ENCODE results near the gene MEGF9.

MEGF9 gene

DNA sequence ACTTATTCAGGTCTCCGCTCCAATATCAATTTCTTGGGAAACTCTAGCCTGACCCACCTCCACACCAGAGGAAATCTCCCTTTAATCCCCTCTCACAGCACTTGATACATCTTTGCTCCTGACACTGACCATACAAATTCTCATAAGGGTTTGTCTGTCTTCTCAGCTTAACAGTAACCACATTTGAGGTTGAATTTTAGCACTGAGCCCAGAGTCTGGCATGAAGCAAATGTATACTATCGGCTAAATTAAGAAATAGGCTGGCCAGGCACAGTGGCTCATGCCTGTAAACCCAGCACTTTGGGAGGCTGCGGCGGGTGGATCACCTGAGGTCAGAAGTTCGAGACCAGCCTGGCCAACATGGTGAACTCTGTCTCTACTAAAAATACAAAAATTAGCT lies 144.0 kb downstream of the MEGF9 start:
- no peaks in the 10 kb centered on the region for H3K9me3 ChIP-seq (ENCODE audit: control extremely low read depth in 1 of 5, control insufficient read depth in 4 of 5, insufficient read depth in 2 of 5, low read depth in 1 of 5, low read length in 4 of 5)
- POLR2A ChIA-PET, result no interaction called here
- no peak overlapping the region for H3K4me3 ChIP-seq (ENCODE audit: control insufficient read depth in 1 of 7, extremely low read depth in 1 of 7, insufficient read depth in 4 of 7, low read depth in 2 of 7, low read length in 6 of 7)
- no peaks in the 10 kb centered on the region for H3K27me3 ChIP-seq (replicated peaks in 2 of 5; ENCODE audit: control insufficient read depth in 4 of 5, insufficient read depth in 5 of 5, low read length in 4 of 5)
- no peak for DNase-seq
- peaks cover 14 to 64% (median 43%) of the 10 kb centered on the region in 4 experiments for H3K36me3 ChIP-seq (ENCODE audit: control insufficient read depth in 4 of 4, insufficient read depth in 4 of 4, low read length in 3 of 4)
- H3K27ac ChIP-seq (ENCODE audit: insufficient read depth in 1 of 2, low read depth in 1 of 2, low read length in 2 of 2, poor library complexity in 1 of 2, severe bottlenecking in 2 of 2), result no peak overlapping the region
- H3K4me1 ChIP-seq (ENCODE audit: control extremely low read depth in 1 of 4, control insufficient read depth in 4 of 4, insufficient read depth in 4 of 4, low read length in 3 of 4), result no peaks in the 10 kb centered on the region
- CTCF ChIA-PET, result interaction anchor here (1.4 kb wide), 1 partner anchor 10 kb away, joined by 7 read pairs; no protein-coding TSS in a partner anchor
- 92% methylated on average over 4 of the region's 5 CpGs for WGBS (ENCODE audit: insufficient coverage)

DNA sequence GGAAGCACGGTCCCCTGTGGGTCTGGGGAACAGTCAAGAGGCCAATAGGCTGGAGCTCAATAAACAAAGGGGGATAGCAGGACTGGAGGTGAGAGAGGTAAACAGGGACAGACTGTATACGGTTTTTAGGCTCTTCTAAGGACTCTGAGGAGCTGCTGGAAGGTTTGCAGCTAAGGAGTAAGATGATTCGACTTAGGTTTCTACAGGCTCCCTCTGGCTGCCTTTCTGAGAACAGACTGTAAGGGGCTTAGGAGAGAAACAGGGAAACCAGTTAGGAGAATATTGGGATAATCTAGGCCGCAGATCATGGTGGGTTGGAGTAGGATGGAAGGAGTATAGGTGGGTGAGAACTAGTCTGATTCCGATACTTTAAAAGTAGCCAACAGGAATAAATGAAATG lies 144.7 kb downstream of the MEGF9 start:
- no peaks in the 10 kb centered on the region for H3K9me3 ChIP-seq (ENCODE audit: control extremely low read depth in 1 of 5, control insufficient read depth in 4 of 5, insufficient read depth in 2 of 5, low read depth in 1 of 5, low read length in 4 of 5)
- CTCF ChIA-PET, result interaction anchor here (1.4 kb wide), 1 partner anchor 10 kb away, joined by 7 read pairs; no protein-coding TSS in a partner anchor
- H3K27ac ChIP-seq (ENCODE audit: insufficient read depth in 1 of 2, low read depth in 1 of 2, low read length in 2 of 2, poor library complexity in 1 of 2, severe bottlenecking in 2 of 2), result no peak overlapping the region
- H3K36me3 ChIP-seq (ENCODE audit: control insufficient read depth in 4 of 4, insufficient read depth in 4 of 4, low read length in 3 of 4), result peaks cover 19 to 67% (median 47%) of the 10 kb centered on the region in 4 experiments
- no peak for DNase-seq
- no peaks in the 10 kb centered on the region for H3K4me1 ChIP-seq (ENCODE audit: control extremely low read depth in 1 of 4, control insufficient read depth in 4 of 4, insufficient read depth in 4 of 4, low read length in 3 of 4)
- POLR2A ChIA-PET, result interaction anchor here (0.6 kb wide), 1 partner anchor 10 kb away, joined by 3 read pairs; no protein-coding TSS in a partner anchor
- H3K27me3 ChIP-seq (replicated peaks in 2 of 5; ENCODE audit: control insufficient read depth in 4 of 5, insufficient read depth in 5 of 5, low read length in 4 of 5), result no peaks in the 10 kb centered on the region
- WGBS (ENCODE audit: insufficient coverage), result 94% methylated on average over 5 of the region's 5 CpGs
- no peak overlapping the region for H3K4me3 ChIP-seq (ENCODE audit: control insufficient read depth in 1 of 7, extremely low read depth in 1 of 7, insufficient read depth in 4 of 7, low read depth in 2 of 7, low read length in 6 of 7)

DNA sequence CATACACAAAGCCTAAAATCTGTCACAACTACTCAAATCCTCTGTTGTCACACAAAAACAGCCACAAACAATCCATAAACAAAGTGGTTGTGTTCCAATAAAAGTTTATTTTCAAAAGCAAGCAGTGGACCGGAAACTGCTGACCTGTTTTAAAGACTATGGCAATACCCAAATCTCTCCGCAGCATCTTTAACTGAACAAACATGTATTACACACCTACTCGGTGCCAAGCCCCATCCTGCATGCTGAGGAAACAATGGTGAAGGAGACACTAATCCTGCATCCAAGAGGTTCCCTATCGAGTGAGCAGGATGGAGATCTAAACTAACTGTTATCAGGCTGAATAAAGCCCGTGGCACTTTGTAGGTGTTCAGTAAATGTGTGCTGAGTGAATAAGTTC lies 145.5 kb downstream of the MEGF9 start:
- peaks cover 19 to 67% (median 47%) of the 10 kb centered on the region in 4 experiments for H3K36me3 ChIP-seq (ENCODE audit: control insufficient read depth in 4 of 4, insufficient read depth in 4 of 4, low read length in 3 of 4)

DNA sequence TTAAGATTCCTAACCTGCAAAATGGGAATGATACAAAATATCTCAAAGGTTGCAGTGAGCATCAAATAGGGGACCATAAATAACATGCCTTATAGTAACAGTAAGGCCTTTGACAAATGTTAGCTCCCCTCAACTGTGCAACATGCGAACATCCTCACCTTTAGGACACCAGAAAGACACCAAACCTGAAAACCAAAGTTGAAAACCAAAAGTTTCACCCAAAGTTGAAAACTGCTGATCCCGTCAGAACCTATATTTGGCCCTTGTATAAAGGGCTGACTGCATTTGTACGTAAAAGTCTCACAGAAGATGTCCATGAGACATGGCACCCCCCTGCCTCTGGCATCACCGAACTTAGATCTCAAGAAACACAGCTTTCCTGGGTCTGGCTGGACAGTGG lies 146.4 kb downstream of the MEGF9 start:
- ChIA-PET POLR2A (no interaction called here), CTCF (no interaction called here)
- Histone ChIP-seq H3K9me3 (ENCODE audit: control extremely low read depth in 1 of 5, control insufficient read depth in 4 of 5, insufficient read depth in 2 of 5, low read depth in 1 of 5, low read length in 4 of 5) (no peaks in the 10 kb centered on the region), H3K27ac (ENCODE audit: insufficient read depth in 1 of 2, low read depth in 1 of 2, low read length in 2 of 2, poor library complexity in 1 of 2, severe bottlenecking in 2 of 2) (no peak overlapping the region), H3K27me3 (replicated peaks in 2 of 5; ENCODE audit: control insufficient read depth in 4 of 5, insufficient read depth in 5 of 5, low read length in 4 of 5) (no peaks in the 10 kb centered on the region), H3K36me3 (ENCODE audit: control insufficient read depth in 4 of 4, insufficient read depth in 4 of 4, low read length in 3 of 4) (peaks cover 21 to 73% (median 49%) of the 10 kb centered on the region in 4 experiments), H3K4me1 (ENCODE audit: control extremely low read depth in 1 of 4, control insufficient read depth in 4 of 4, insufficient read depth in 4 of 4, low read length in 3 of 4) (peaks cover 0 to 11% (median 5%) of the 10 kb centered on the region in 4 experiments), H3K4me3 (ENCODE audit: control insufficient read depth in 1 of 7, extremely low read depth in 1 of 7, insufficient read depth in 4 of 7, low read depth in 2 of 7, low read length in 6 of 7) (no peak overlapping the region)
- WGBS (ENCODE audit: insufficient coverage), result 98% methylated on average over 4 of the region's 4 CpGs
- DNase-seq, result no peak

More for the DNA sequence above, 145.5 kb downstream of the MEGF9 start:
- 91% methylated on average over 4 of the region's 5 CpGs for WGBS (ENCODE audit: insufficient coverage)
- Histone ChIP-seq H3K4me1 (ENCODE audit: control extremely low read depth in 1 of 4, control insufficient read depth in 4 of 4, insufficient read depth in 4 of 4, low read length in 3 of 4) (peaks cover 0 to 2% (median under 1%) of the 10 kb centered on the region in 4 experiments), H3K27me3 (replicated peaks in 2 of 5; ENCODE audit: control insufficient read depth in 4 of 5, insufficient read depth in 5 of 5, low read length in 4 of 5) (no peaks in the 10 kb centered on the region), H3K9me3 (ENCODE audit: control extremely low read depth in 1 of 5, control insufficient read depth in 4 of 5, insufficient read depth in 2 of 5, low read depth in 1 of 5, low read length in 4 of 5) (no peaks in the 10 kb centered on the region), H3K4me3 (ENCODE audit: control insufficient read depth in 1 of 7, extremely low read depth in 1 of 7, insufficient read depth in 4 of 7, low read depth in 2 of 7, low read length in 6 of 7) (no peak overlapping the region), H3K27ac (ENCODE audit: insufficient read depth in 1 of 2, low read depth in 1 of 2, low read length in 2 of 2, poor library complexity in 1 of 2, severe bottlenecking in 2 of 2) (no peak overlapping the region)
- POLR2A ChIA-PET, result interaction anchor here (0.6 kb wide), 1 partner anchor 9 kb away, joined by 3 read pairs; no protein-coding TSS in a partner anchor
- CTCF ChIA-PET, result interaction anchor here (1.4 kb wide), 1 partner anchor 9 kb away, joined by 7 read pairs; no protein-coding TSS in a partner anchor
- DNase-seq, result no peak

DNA sequence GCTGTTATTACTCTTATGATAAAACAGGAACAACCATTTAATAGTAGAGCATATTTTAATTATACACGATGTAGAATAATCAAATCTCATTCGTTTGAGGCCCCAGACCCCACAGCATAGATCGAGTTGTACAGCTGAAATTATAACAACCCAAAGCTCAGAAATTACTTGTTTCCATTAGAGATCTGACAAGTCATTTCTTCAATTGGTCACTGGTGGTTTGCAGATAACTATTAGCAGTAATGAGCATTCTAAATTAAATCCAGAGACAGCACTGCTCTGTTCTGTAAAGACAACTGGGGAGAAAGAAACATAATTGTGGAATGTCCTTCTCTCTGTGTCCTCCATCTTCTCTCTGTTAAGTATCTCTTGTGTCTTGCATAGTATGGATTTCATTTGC lies 147.2 kb downstream of the MEGF9 start:
- ChIA-PET POLR2A (no interaction called here), CTCF (no interaction called here)
- Histone ChIP-seq H3K27ac (ENCODE audit: insufficient read depth in 1 of 2, low read depth in 1 of 2, low read length in 2 of 2, poor library complexity in 1 of 2, severe bottlenecking in 2 of 2) (no peak overlapping the region), H3K4me3 (ENCODE audit: control insufficient read depth in 1 of 7, extremely low read depth in 1 of 7, insufficient read depth in 4 of 7, low read depth in 2 of 7, low read length in 6 of 7) (no peak overlapping the region), H3K4me1 (ENCODE audit: control extremely low read depth in 1 of 4, control insufficient read depth in 4 of 4, insufficient read depth in 4 of 4, low read length in 3 of 4) (peaks cover 0 to 19% (median 10%) of the 10 kb centered on the region in 4 experiments), H3K27me3 (replicated peaks in 2 of 5; ENCODE audit: control insufficient read depth in 4 of 5, insufficient read depth in 5 of 5, low read length in 4 of 5) (no peaks in the 10 kb centered on the region), H3K36me3 (ENCODE audit: control insufficient read depth in 4 of 4, insufficient read depth in 4 of 4, low read length in 3 of 4) (peaks cover 21 to 80% (median 49%) of the 10 kb centered on the region in 4 experiments), H3K9me3 (ENCODE audit: control extremely low read depth in 1 of 5, control insufficient read depth in 4 of 5, insufficient read depth in 2 of 5, low read depth in 1 of 5, low read length in 4 of 5) (no peaks in the 10 kb centered on the region)
- no peak for DNase-seq
- 100% methylated on average over 1 of the region's 3 CpGs for WGBS (ENCODE audit: insufficient coverage)

DNA sequence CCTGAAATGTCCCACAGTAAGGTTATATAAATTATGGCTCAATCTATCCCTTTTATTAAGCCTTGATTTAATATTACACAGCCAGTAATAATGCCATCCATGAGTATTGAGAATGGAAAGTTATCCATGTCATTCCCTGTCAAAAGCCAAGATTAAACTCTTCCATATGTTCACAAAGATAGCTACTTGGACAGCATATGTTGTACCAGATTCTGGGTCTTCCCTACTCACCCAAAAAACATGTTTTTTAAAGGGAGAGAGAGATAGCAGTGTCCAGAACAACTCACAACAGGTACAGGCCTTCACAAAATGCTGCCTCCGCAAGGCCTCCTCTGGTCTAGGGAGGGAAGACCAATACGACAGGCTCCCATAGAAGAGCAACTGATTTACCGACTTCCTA lies 149.7 kb downstream of the MEGF9 start:
- H3K36me3 ChIP-seq (ENCODE audit: control insufficient read depth in 4 of 4, insufficient read depth in 4 of 4, low read length in 3 of 4), result peaks cover 15 to 62% (median 31%) of the 10 kb centered on the region in 4 experiments
- ChIA-PET CTCF (interaction anchor here (0.8 to 1.4 kb wide), 2 partner anchors 8 to 29 kb away, joined by 3 to 4 read pairs; no protein-coding TSS in a partner anchor), POLR2A (no interaction called here)
- DNase-seq, result no peak
- no peaks in the 10 kb centered on the region for H3K27me3 ChIP-seq (replicated peaks in 2 of 5; ENCODE audit: control insufficient read depth in 4 of 5, insufficient read depth in 5 of 5, low read length in 4 of 5)
- H3K4me3 ChIP-seq (ENCODE audit: control insufficient read depth in 1 of 7, extremely low read depth in 1 of 7, insufficient read depth in 4 of 7, low read depth in 2 of 7, low read length in 6 of 7), result no peak overlapping the region
- peaks cover 0 to 38% (median 14%) of the 10 kb centered on the region in 4 experiments for H3K4me1 ChIP-seq (ENCODE audit: control extremely low read depth in 1 of 4, control insufficient read depth in 4 of 4, insufficient read depth in 4 of 4, low read length in 3 of 4)
- no peak overlapping the region for H3K27ac ChIP-seq (ENCODE audit: insufficient read depth in 1 of 2, low read depth in 1 of 2, low read length in 2 of 2, poor library complexity in 1 of 2, severe bottlenecking in 2 of 2)
- H3K9me3 ChIP-seq (ENCODE audit: control extremely low read depth in 1 of 5, control insufficient read depth in 4 of 5, insufficient read depth in 2 of 5, low read depth in 1 of 5, low read length in 4 of 5), result no peaks in the 10 kb centered on the region
- 100% methylated on average over 2 of the region's 3 CpGs for WGBS (ENCODE audit: insufficient coverage)

DNA sequence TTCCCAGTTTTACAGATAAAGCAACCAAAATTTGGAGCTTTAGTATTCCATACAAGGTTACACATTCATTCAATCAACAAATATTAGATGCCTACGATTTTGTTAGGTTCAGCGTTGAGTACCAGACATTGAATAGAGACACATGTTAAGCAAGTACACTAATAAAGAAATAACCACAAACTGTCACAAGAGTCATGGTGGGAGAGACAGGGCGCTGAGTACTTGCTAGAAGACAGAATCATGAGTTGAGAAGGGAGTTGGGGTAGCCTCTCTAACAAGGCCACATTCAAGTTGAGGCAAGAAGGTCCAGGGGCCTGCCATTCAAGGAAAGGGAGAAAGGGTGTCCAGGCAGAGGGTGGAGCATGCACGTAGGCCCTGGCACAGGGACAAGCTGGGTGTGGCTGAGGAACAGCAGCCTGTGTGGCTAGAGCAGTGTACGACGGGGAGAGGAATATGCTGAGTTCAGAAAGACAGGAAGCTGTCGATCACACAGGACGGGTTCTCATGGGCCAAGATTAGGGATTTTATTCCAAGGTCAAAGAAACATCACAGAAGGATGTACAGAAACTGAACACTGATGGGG lies 151.3 kb downstream of the MEGF9 start:
- H3K36me3 ChIP-seq (ENCODE audit: control insufficient read depth in 4 of 4, insufficient read depth in 4 of 4, low read length in 3 of 4), result peaks cover 11 to 49% (median 19%) of the 10 kb centered on the region in 4 experiments
- CTCF ChIA-PET, result interaction anchor here (0.8 kb wide), 1 partner anchor 16 kb away, joined by 3 read pairs; no protein-coding TSS in a partner anchor

More for the DNA sequence above, 151.3 kb downstream of the MEGF9 start:
- Histone ChIP-seq H3K27me3 (replicated peaks in 2 of 5; ENCODE audit: control insufficient read depth in 4 of 5, insufficient read depth in 5 of 5, low read length in 4 of 5) (no peaks in the 10 kb centered on the region), H3K4me1 (ENCODE audit: control extremely low read depth in 1 of 4, control insufficient read depth in 4 of 4, insufficient read depth in 4 of 4, low read length in 3 of 4) (peaks cover 0 to 48% (median 16%) of the 10 kb centered on the region in 4 experiments), H3K9me3 (ENCODE audit: control extremely low read depth in 1 of 5, control insufficient read depth in 4 of 5, insufficient read depth in 2 of 5, low read depth in 1 of 5, low read length in 4 of 5) (no peaks in the 10 kb centered on the region), H3K27ac (ENCODE audit: insufficient read depth in 1 of 2, low read depth in 1 of 2, low read length in 2 of 2, poor library complexity in 1 of 2, severe bottlenecking in 2 of 2) (no peak overlapping the region), H3K4me3 (ENCODE audit: control insufficient read depth in 1 of 7, extremely low read depth in 1 of 7, insufficient read depth in 4 of 7, low read depth in 2 of 7, low read length in 6 of 7) (peak overlapping the region in 1 of 7 experiments; percentile 19)
- DNase-seq, result peak in 2 of 3 donors; percentile 55 to 74
- 11% methylated on average over 6 of the region's 8 CpGs for WGBS (ENCODE audit: insufficient coverage)
- POLR2A ChIA-PET, result no interaction called here

All from common myeloid progenitor, CD34-positive (primary cell).